ENCODE results near the gene MT1M. TPM values are rescaled to one million over a fixed set of nuclear protein-coding genes. Genes with fewer than 3 reads are reported as not detected.

The MT1M gene
- polyA plus RNA-seq, 2 of the 4 experiments (the other 2 are of a cell fraction), result not detected

- Histone ChIP-seq H3K4me1 (peaks cover 10% of the 10 kb centered on the region; the same call in 2 of the 3 replicates), H3K4me3 (no peak overlapping the region), H3K9me3 (no peaks in the 10 kb centered on the region), H3K27ac (no peak overlapping the region), H3K4me2 (no peak overlapping the region)
- CTCF ChIA-PET, result no interaction called here
- FAIRE-seq (no peak), DNase-seq (ENCODE audit: low read depth in 1 of 2, low spot score in 1 of 2) (no peak), ATAC-seq (no peak)
- POLR2A ChIA-PET, result no interaction called here
- TF ChIP-seq ZFP36 (IDR thresholded peaks at IDR 0.05; ENCODE audit: borderline replicate concordance, partially characterized antibody) (no peak), ZC3H11A (IDR thresholded peaks at IDR 0.05) (no peak), CBX2 (IDR thresholded peaks at IDR 0.05; ENCODE audit: borderline replicate concordance, low read depth) (no peak), MAZ (IDR thresholded peaks at IDR 0.05; ENCODE audit: borderline replicate concordance, low read depth, low read length) (no peak)
- 82% methylated on average over 11 of the region's 11 CpGs for WGBS (ENCODE audit: missing lambda C conversion rate)
Observed at GRCh38 chr16:56584276-56584675, 48.2 kb upstream of the MT1M start.

DNA sequence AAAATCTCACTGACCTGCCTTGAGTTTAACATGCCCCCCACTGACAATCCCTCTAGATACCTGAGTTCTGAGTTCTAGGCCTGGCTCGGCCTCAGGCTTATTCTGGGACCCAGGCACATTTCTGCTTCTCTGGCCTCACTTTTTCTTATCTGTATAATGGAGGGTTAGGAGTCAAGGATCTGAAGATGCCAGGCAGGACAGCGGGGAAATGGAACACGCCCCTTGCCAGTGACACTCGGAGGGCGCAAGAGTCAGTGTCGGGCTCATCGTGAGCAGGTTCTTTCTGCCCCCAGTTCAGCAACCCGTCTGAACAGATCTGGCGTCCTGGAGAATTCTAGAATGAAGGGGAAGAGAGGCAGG lies 43.7 kb upstream of the MT1M start:
- peak overlapping the region; percentile 36 for H3K4me3 ChIP-seq
- ChIA-PET CTCF (interaction anchor here (1.0 to 1.4 kb wide), 3 partner anchors 12 to 66 kb away, joined by 3 to 4 read pairs (median 3); no protein-coding TSS in a partner anchor), POLR2A (no interaction called here)
- no peaks in the 10 kb centered on the region for H3K9me3 ChIP-seq
- FAIRE-seq, result no peak
- TF ChIP-seq PBX3 (IDR thresholded peaks at IDR 0.05), result no peak
- TF ChIP-seq POLR2A (IDR thresholded peaks at IDR 0.05; ENCODE audit: low read length), result no peak
- no peak for TF ChIP-seq CHD2 (IDR thresholded peaks at IDR 0.05; ENCODE audit: low read length, partially characterized antibody)
- no peak for TF ChIP-seq RNF2 (IDR thresholded peaks at IDR 0.05; ENCODE audit: borderline replicate concordance, low read depth)
- no peak for TF ChIP-seq FOXS1 (CRISPR knock-in tag; IDR thresholded peaks at IDR 0.05)
- TF ChIP-seq ESRRA (IDR thresholded peaks at IDR 0.05; ENCODE audit: borderline replicate concordance, low read length), result no peak
- H3K4me1 ChIP-seq, result no peaks in the 10 kb centered on the region
- ATAC-seq, result no peak
- 86% methylated on average over 9 of the region's 9 CpGs for WGBS (ENCODE audit: missing lambda C conversion rate)
- H3K27ac ChIP-seq, result no peak overlapping the region
- H3K4me2 ChIP-seq, result peak overlapping the region; percentile 83
- DNase-seq (ENCODE audit: low read depth in 1 of 2, low spot score in 1 of 2), result no peak

DNA sequence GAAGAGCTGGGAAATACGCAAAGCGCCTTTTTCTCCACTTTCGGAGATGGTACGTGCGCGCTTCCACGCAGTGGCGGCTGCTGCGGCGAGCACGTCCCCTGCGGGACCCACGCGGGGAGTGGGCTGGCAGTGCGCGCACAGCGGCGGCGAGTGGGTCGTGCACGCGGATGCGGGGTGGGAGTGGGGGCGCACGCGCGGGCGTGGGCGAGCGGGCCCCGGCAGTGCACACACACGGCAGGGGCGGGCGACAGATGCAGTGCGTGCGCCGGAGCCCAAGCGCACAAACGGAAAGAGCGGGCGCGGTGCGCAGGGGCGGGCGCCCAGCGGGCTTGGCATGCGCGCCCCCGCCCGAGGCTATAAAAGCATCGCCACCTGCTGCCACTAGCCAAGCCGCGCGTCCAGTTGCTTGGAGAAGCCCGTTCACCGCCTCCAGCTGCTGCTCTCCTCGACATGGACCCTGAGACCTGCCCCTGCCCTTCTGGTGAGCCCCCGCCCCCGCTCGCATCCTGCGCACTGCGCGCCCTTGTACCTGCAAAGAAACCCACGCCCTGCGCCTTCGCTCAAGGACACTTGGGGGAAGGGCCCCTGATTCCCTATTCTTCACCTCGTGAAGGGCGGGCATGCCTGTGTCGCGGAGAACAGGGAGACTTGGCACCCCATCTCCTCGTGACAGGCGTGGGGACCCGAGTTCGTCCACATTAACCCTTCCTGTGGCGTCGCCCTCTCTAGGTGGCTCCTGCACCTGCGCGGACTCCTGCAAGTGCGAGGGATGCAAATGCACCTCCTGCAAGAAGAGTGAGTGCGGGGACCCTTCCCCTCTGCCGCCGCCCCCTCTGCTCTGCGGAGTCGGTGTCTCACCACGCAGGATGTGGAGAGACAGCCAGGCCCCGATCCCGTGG lies 43.1 kb upstream of the MT1M start, which contains the start of gene MT3:
TSS of gene MT3 (plus strand) at position 388 of the 899 bp plus-strand sequence. CDS start at position 451, 63 bp downstream.
- ChIA-PET CTCF (interaction anchor here (1.0 to 1.4 kb wide), 2 partner anchors 12 to 15 kb away, joined by 3 read pairs; no protein-coding TSS in a partner anchor), POLR2A (no interaction called here)
- FAIRE-seq (no peak), ATAC-seq (peak; percentile 44 to 71; a peak in 5 of 6 replicates), DNase-seq (ENCODE audit: low read depth in 1 of 2, low spot score in 1 of 2) (peak in 1 of 2 experiments; percentile 28)
- 44% methylated on average over 44 of the region's 87 CpGs for WGBS (ENCODE audit: missing lambda C conversion rate)
- no peak for TF ChIP-seq SMC3 (IDR thresholded peaks at IDR 0.05)
- TF ChIP-seq ZSCAN20 (CRISPR knock-in tag; IDR thresholded peaks at IDR 0.05), result no peak
- TF ChIP-seq POLR2A (IDR thresholded peaks at IDR 0.05; ENCODE audit: low read length), result no peak
- no peak for TF ChIP-seq ZC3H11A (IDR thresholded peaks at IDR 0.05)
- no peak for TF ChIP-seq EHMT2 (IDR thresholded peaks at IDR 0.05; ENCODE audit: low read depth)
- no peak for TF ChIP-seq KDM5A (IDR thresholded peaks at IDR 0.05)
- no peak for TF ChIP-seq FOSL2 (IDR thresholded peaks at IDR 0.05)
- no peak for TF ChIP-seq FOSL2 (CRISPR knock-in tag; IDR thresholded peaks at IDR 0.05)
- no peak for TF ChIP-seq REST (IDR thresholded peaks at IDR 0.05)
- no peak for TF ChIP-seq ESRRA (IDR thresholded peaks at IDR 0.05; ENCODE audit: borderline replicate concordance, low read length)
- no peak for TF ChIP-seq RAD21 (conservative IDR thresholded peaks at IDR 0.05 in 1 of 2, IDR thresholded peaks at IDR 0.05 in 1 of 2)
- TF ChIP-seq TFCP2L1 (CRISPR knock-in tag; IDR thresholded peaks at IDR 0.05), result no peak
- TF ChIP-seq, protein P1, sequence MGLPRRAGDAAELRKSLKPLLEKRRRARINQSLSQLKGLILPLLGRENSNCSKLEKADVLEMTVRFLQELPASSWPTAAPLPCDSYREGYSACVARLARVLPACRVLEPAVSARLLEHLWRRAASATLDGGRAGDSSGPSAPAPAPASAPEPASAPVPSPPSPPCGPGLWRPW (IDR thresholded peaks at IDR 0.05), result no peak
- no peak for TF ChIP-seq TP53 (CRISPR knock-in tag; IDR thresholded peaks at IDR 0.05)
- TF ChIP-seq, protein P2, sequence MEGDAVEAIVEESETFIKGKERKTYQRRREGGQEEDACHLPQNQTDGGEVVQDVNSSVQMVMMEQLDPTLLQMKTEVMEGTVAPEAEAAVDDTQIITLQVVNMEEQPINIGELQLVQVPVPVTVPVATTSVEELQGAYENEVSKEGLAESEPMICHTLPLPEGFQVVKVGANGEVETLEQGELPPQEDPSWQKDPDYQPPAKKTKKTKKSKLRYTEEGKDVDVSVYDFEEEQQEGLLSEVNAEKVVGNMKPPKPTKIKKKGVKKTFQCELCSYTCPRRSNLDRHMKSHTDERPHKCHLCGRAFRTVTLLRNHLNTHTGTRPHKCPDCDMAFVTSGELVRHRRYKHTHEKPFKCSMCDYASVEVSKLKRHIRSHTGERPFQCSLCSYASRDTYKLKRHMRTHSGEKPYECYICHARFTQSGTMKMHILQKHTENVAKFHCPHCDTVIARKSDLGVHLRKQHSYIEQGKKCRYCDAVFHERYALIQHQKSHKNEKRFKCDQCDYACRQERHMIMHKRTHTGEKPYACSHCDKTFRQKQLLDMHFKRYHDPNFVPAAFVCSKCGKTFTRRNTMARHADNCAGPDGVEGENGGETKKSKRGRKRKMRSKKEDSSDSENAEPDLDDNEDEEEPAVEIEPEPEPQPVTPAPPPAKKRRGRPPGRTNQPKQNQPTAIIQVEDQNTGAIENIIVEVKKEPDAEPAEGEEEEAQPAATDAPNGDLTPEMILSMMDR (IDR thresholded peaks at IDR 0.05), result no peak
- TF ChIP-seq EHF (CRISPR knock-in tag; IDR thresholded peaks at IDR 0.05), result no peak
- TF ChIP-seq CEBPB (IDR thresholded peaks at IDR 0.05), result no peak
- TF ChIP-seq MAX (IDR thresholded peaks at IDR 0.05), result no peak
- Histone ChIP-seq H3K9me3 (no peaks in the 10 kb centered on the region), H3K4me1 (no peaks in the 10 kb centered on the region), H3K27ac (peak within 1 kb of the TSS in 1 of 2 experiments; percentile 38; a peak in 1 of 6 replicates), H3K4me2 (peak within 1 kb of the TSS; percentile 83), H3K4me3 (peak within 1 kb of the TSS; percentile 36)
